ENCODE measurements around the gene TFAP2B.

TFAP2B gene

GRCh38 chr6:50889497-50889896 lies 70.8 kb downstream of the TFAP2B start:
- no peak for TF ChIP-seq CTCF (conservative IDR thresholded peaks at IDR 0.05; ENCODE audit: low read length)
- DNase-seq (ENCODE audit: low read depth) = no peak

GRCh38 chr6:50889935-50890334 lies 71.3 kb downstream of the TFAP2B start:
- no peak for DNase-seq (ENCODE audit: low read depth)
- H3K4me3 ChIP-seq (ENCODE audit: low read length) = no peak overlapping the region
- no peak for TF ChIP-seq CTCF (conservative IDR thresholded peaks at IDR 0.05; ENCODE audit: low read length)

More at GRCh38 chr6:50889497-50889896, 70.8 kb downstream of the TFAP2B start:
- H3K4me3 ChIP-seq (ENCODE audit: low read length) = no peak overlapping the region

- no peak overlapping the region for H3K4me3 ChIP-seq (ENCODE audit: low read length)
- TF ChIP-seq CTCF (conservative IDR thresholded peaks at IDR 0.05; ENCODE audit: low read length) = no peak
- no peak for DNase-seq (ENCODE audit: low read depth)
Measured at GRCh38 chr6:50890579-50890978, 71.9 kb downstream of the TFAP2B start.

GRCh38 chr6:50891290-50891689 lies 72.6 kb downstream of the TFAP2B start:
- no peak overlapping the region for H3K4me3 ChIP-seq (ENCODE audit: low read length)
- no peak for DNase-seq (ENCODE audit: low read depth)
- no peak for TF ChIP-seq CTCF (conservative IDR thresholded peaks at IDR 0.05; ENCODE audit: low read length)

Measured in AG10803 (cell line).